HUDEP-2 (cell line): ENCODE data around the gene ITPKA.
A peak's percentile ranks its signal among the peaks of the same experiment; 100 is the strongest.

Experiments used
- DNase-seq, 76 experiments: peaks; one replicate each; lab custom pipeline; 2025; ENCODE audit not compliant: unreplicated experiment in 76 of 76; lab: John Stamatoyannopoulos, UW

ITPKA gene

GRCh38 chr15:41507820-41508290 lies 14.2 kb downstream of the ITPKA start:
- peak in 3 of 76 experiments; percentile 4 to 18 (median 12) for DNase-seq

- DNase-seq: no peak
Observed at GRCh38 chr15:41510728-41511127, 17.1 kb downstream of the ITPKA start.

GRCh38 chr15:41511331-41511898 lies 17.7 kb downstream of the ITPKA start:
- DNase-seq: no peak

GRCh38 chr15:41511899-41512369 lies 18.3 kb downstream of the ITPKA start:
- DNase-seq: no peak

- no peak for DNase-seq
Observed at GRCh38 chr15:41512512-41512939, 18.9 kb downstream of the ITPKA start.

- DNase-seq: peak in 22 of 76 experiments; percentile 5 to 49 (median 18)
Observed at GRCh38 chr15:41512940-41513505, 19.3 kb downstream of the ITPKA start.

- DNase-seq: peak in 37 of 76 experiments; percentile 11 to 52 (median 26)
Observed at GRCh38 chr15:41513506-41514227, 20.0 kb downstream of the ITPKA start, which contains the start of gene LTK. TSS of gene LTK (minus strand) at chr15:41513827. CDS start at chr15:41513709, 118 bp downstream.

- no peak for DNase-seq
Observed at GRCh38 chr15:41517895-41518449, 24.3 kb downstream of the ITPKA start.

GRCh38 chr15:41520636-41521035 lies 27.0 kb downstream of the ITPKA start:
- no peak for DNase-seq

- DNase-seq: no peak
Observed at GRCh38 chr15:41521614-41522013, 27.9 kb downstream of the ITPKA start.

- no peak for DNase-seq
Observed at GRCh38 chr15:41523097-41523496, 29.4 kb downstream of the ITPKA start.

GRCh38 chr15:41530363-41530956 lies 36.8 kb downstream of the ITPKA start:
- DNase-seq: no peak

- DNase-seq: peak in 2 of 76 experiments; percentile 18 to 19
Observed at GRCh38 chr15:41535544-41535943, 41.9 kb downstream of the ITPKA start.

GRCh38 chr15:41536866-41537265 lies 43.2 kb downstream of the ITPKA start:
- DNase-seq: no peak

- DNase-seq: no peak
Observed at GRCh38 chr15:41543521-41543870, 49.8 kb downstream of the ITPKA start.

GRCh38 chr15:41544650-41545015 lies 51.0 kb downstream of the ITPKA start:
- DNase-seq: no peak

GRCh38 chr15:41545218-41545617 lies 51.5 kb downstream of the ITPKA start:
- no peak for DNase-seq

GRCh38 chr15:41546851-41547786 lies 53.4 kb downstream of the ITPKA start:
- DNase-seq: no peak

GRCh38 chr15:41550066-41550775 lies 56.5 kb downstream of the ITPKA start:
- DNase-seq: no peak
